UCSD-AML1 (cell line): ENCODE data around the gene PKD2.
"Not testable (repeated sequence)": the region's sequence is repeated elsewhere in the genome, so short reads cannot be mapped to it uniquely, and the experiment has no call there.

Experiments used
- DNase-seq: peaks from one replicate; lab custom pipeline; 2025; ENCODE audit not compliant: unreplicated experiment; lab: John Stamatoyannopoulos, UW

Gene PKD2

GRCh38 chr4:87985887-87986200 is 21.6 kb upstream of the PKD2 start:
- no peak for DNase-seq

- no peak for DNase-seq
Observed at GRCh38 chr4:87986508-87986907, 20.9 kb upstream of the PKD2 start.

- DNase-seq, result no peak
Observed at GRCh38 chr4:87989765-87990164, 17.7 kb upstream of the PKD2 start.

- no peak for DNase-seq
Observed at GRCh38 chr4:87995435-87995834, 12.0 kb upstream of the PKD2 start.

GRCh38 chr4:87999191-87999691 is 8.2 kb upstream of the PKD2 start:
- not testable (repeated sequence) for DNase-seq

- DNase-seq, result no peak
Observed at GRCh38 chr4:88001871-88002270, 5.6 kb upstream of the PKD2 start.

GRCh38 chr4:88002786-88003185 is 4.6 kb upstream of the PKD2 start:
- DNase-seq, result no peak

GRCh38 chr4:88003261-88003660 is 4.2 kb upstream of the PKD2 start:
- no peak for DNase-seq

GRCh38 chr4:88005076-88005475 is 2.4 kb upstream of the PKD2 start:
- DNase-seq, result no peak

- no peak for DNase-seq
Observed at GRCh38 chr4:88005946-88006345, 1.5 kb upstream of the PKD2 start.

GRCh38 chr4:88006956-88007303 is 505 bp upstream of the PKD2 start:
- no peak for DNase-seq

GRCh38 chr4:88008122-88008742 is 797 bp downstream of the PKD2 start:
- peak; percentile 49 for DNase-seq

- DNase-seq, result no peak
Observed at GRCh38 chr4:88008743-88009171, 1.3 kb downstream of the PKD2 start.

- DNase-seq, result no peak
Observed at GRCh38 chr4:88009871-88010270, 2.4 kb downstream of the PKD2 start.

- no peak for DNase-seq
Observed at GRCh38 chr4:88010966-88011365, 3.5 kb downstream of the PKD2 start.

GRCh38 chr4:88012647-88013046 is 5.2 kb downstream of the PKD2 start:
- no peak for DNase-seq

GRCh38 chr4:88014386-88014905 is 7.0 kb downstream of the PKD2 start:
- DNase-seq, result no peak

GRCh38 chr4:88015659-88016295 is 8.3 kb downstream of the PKD2 start:
- no peak for DNase-seq

GRCh38 chr4:88017516-88018297 is 10.3 kb downstream of the PKD2 start:
- no peak for DNase-seq

- no peak for DNase-seq
Observed at GRCh38 chr4:88018466-88018865, 11.0 kb downstream of the PKD2 start.

GRCh38 chr4:88021824-88022223 is 14.4 kb downstream of the PKD2 start:
- no peak for DNase-seq

GRCh38 chr4:88022289-88022688 is 14.9 kb downstream of the PKD2 start:
- DNase-seq, result no peak
